HEK293 (cell line): ENCODE data around the gene ADAM8.
A peak's percentile ranks its signal among the peaks of the same experiment; 100 is the strongest.

ENCODE experiments used
- GLIS2 ChIP-seq: fragments of 450-650 bp; formaldehyde crosslinking; IDR thresholded peaks from 2 replicates; pipeline ENCODE4 v1.5.1; 2016; ENCODE audit warnings: missing biosample characterization, missing genetic modification characterization
- HOXA7 ChIP-seq: sonication (generic); formaldehyde crosslinking; IDR thresholded peaks from 2 replicates; pipeline ENCODE4 v1.8.1; 2022; ENCODE audit warnings: missing genetic modification reagents, borderline replicate concordance
- MEIS1 ChIP-seq: sonication (generic); formaldehyde crosslinking; IDR thresholded peaks from 2 replicates; pipeline ENCODE4 v1.8.1; 2022; ENCODE audit warnings: missing genetic modification reagents, mild to moderate bottlenecking, borderline replicate concordance
- YY1 ChIP-seq: fragments of 450-650 bp; formaldehyde crosslinking; IDR thresholded peaks from 2 replicates; pipeline ENCODE4 v1.5.1; 2018; ENCODE audit warnings: missing biosample characterization, missing genetic modification characterization
- ZEB2 ChIP-seq: fragments of 450-650 bp; formaldehyde crosslinking; IDR thresholded peaks from 2 replicates; pipeline ENCODE4 v1.5.1; 2016; ENCODE audit warnings: missing biosample characterization, missing genetic modification characterization
- ZNF335 ChIP-seq: fragments of 450-650 bp; formaldehyde crosslinking; conservative IDR thresholded peaks from 2 replicates; pipeline ENCODE4 v1.5.1; 2016; ENCODE audit warnings: missing biosample characterization, missing genetic modification characterization
- ZNF37A ChIP-seq: fragments of 450-650 bp; IDR thresholded peaks from 2 replicates; pipeline ENCODE4 v1.5.1; 2018; ENCODE audit warnings: missing biosample characterization, missing genetic modification characterization
- ZNF830 ChIP-seq: fragments of 450-650 bp; IDR thresholded peaks from 2 replicates; pipeline ENCODE4 v1.5.0; 2018; ENCODE audit warnings: missing biosample characterization, missing genetic modification characterization, low read depth, mild to moderate bottlenecking, moderate library complexity
- TF ChIP-seq, protein P1 (sequence below): fragments of 450-650 bp; formaldehyde crosslinking; IDR thresholded peaks from 2 replicates; pipeline ENCODE4 v1.5.1; 2016; ENCODE audit warnings: missing biosample characterization, missing genetic modification characterization
- TF ChIP-seq, protein P2 (sequence below): fragments of 450-650 bp; formaldehyde crosslinking; IDR thresholded peaks from 2 replicates; pipeline ENCODE4 v1.5.1; 2016; ENCODE audit warnings: missing biosample characterization, missing genetic modification characterization
- TF ChIP-seq, protein P3 (sequence below): fragments of 450-650 bp; formaldehyde crosslinking; optimal IDR thresholded peaks from 2 replicates; pipeline ENCODE3; 2016; ENCODE audit warnings: missing biosample characterization, mild to moderate bottlenecking, missing genetic modification characterization
- TF ChIP-seq, protein P4 (sequence below): fragments of 450-650 bp; formaldehyde crosslinking; IDR thresholded peaks from 2 replicates; pipeline ENCODE4 v1.5.1; 2016; ENCODE audit warnings: missing biosample characterization, missing genetic modification characterization
- TF ChIP-seq, protein P5 (sequence below): fragments of 450-650 bp; formaldehyde crosslinking; IDR thresholded peaks from 2 replicates; pipeline ENCODE4 v1.5.1; 2016; ENCODE audit warnings: missing biosample characterization, missing genetic modification characterization

DNA sequence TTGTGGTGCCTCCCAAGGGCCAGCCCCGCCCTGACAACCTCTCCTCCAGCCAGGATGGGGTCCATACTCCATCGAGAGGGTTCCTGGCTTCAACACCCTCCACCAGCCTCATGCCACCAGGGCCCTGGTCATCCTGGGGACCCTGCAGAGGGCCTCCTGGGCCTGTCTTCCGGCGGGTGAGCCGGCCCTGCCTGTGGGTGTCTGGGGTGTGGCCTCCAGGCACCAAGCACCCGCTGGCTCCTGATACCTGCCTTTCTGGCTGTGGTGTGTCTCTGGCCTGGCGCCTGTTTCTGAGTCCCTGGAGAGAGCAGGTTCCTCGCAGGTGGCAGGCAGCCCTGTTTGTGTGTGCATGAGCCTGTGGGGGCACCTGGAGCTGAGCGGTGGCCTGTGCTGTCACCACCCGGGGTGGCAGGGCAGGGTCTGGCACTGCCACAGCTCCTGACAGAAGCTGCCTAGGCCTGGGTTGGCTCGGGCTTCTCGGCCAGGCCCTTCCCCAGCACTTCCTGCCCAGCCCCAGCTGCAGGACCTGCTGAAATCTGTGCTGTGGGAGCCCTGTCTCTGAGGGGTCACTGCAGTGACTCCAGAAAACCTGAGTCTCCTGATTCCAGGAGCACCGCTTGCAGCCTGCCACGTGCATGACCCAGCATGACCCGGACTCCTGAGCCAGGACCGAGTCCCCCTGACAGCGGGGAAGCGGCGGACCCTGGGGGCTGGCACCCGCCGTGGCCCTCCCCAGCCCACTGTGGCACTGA is 18.4 kb downstream of the ADAM8 start:
- TF ChIP-seq ZEB2 (tag by site-specific recombination), result no peak
- TF ChIP-seq ZNF830 (tag by site-specific recombination), result no peak
- TF ChIP-seq, protein P1, sequence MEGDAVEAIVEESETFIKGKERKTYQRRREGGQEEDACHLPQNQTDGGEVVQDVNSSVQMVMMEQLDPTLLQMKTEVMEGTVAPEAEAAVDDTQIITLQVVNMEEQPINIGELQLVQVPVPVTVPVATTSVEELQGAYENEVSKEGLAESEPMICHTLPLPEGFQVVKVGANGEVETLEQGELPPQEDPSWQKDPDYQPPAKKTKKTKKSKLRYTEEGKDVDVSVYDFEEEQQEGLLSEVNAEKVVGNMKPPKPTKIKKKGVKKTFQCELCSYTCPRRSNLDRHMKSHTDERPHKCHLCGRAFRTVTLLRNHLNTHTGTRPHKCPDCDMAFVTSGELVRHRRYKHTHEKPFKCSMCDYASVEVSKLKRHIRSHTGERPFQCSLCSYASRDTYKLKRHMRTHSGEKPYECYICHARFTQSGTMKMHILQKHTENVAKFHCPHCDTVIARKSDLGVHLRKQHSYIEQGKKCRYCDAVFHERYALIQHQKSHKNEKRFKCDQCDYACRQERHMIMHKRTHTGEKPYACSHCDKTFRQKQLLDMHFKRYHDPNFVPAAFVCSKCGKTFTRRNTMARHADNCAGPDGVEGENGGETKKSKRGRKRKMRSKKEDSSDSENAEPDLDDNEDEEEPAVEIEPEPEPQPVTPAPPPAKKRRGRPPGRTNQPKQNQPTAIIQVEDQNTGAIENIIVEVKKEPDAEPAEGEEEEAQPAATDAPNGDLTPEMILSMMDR (tag by site-specific recombination), result no peak
- TF ChIP-seq GLIS2 (tag by site-specific recombination), result 0 out of 2 replicates have a peak, but pooled peaks have one; percentile 26
- TF ChIP-seq, protein P2, sequence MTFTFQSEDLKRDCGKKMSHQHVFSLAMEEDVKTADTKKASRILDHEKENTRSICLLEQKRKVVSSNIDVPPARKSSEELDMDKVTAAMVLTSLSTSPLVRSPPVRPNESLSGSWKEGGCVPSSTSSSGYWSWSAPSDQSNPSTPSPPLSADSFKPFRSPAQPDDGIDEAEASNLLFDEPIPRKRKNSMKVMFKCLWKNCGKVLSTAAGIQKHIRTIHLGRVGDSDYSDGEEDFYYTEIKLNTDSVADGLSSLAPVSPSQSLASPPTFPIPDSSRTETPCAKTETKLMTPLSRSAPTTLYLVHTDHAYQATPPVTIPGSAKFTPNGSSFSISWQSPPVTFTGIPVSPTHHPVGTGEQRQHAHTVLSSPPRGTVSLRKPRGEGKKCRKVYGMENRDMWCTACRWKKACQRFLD, result no peak
- TF ChIP-seq HOXA7 (CRISPR knock-in tag), result no peak
- TF ChIP-seq, protein P3, sequence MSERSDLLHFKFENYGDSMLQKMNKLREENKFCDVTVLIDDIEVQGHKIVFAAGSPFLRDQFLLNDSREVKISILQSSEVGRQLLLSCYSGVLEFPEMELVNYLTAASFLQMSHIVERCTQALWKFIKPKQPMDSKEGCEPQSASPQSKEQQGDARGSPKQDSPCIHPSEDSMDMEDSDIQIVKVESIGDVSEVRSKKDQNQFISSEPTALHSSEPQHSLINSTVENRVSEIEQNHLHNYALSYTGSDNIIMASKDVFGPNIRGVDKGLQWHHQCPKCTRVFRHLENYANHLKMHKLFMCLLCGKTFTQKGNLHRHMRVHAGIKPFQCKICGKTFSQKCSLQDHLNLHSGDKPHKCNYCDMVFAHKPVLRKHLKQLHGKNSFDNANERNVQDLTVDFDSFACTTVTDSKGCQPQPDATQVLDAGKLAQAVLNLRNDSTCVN (tag by site-specific recombination), result no peak
- TF ChIP-seq, protein P4, sequence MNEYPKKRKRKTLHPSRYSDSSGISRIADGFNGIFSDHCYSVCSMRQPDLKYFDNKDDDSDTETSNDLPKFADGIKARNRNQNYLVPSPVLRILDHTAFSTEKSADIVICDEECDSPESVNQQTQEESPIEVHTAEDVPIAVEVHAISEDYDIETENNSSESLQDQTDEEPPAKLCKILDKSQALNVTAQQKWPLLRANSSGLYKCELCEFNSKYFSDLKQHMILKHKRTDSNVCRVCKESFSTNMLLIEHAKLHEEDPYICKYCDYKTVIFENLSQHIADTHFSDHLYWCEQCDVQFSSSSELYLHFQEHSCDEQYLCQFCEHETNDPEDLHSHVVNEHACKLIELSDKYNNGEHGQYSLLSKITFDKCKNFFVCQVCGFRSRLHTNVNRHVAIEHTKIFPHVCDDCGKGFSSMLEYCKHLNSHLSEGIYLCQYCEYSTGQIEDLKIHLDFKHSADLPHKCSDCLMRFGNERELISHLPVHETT (tag by site-specific recombination), result no peak
- TF ChIP-seq, protein P5, sequence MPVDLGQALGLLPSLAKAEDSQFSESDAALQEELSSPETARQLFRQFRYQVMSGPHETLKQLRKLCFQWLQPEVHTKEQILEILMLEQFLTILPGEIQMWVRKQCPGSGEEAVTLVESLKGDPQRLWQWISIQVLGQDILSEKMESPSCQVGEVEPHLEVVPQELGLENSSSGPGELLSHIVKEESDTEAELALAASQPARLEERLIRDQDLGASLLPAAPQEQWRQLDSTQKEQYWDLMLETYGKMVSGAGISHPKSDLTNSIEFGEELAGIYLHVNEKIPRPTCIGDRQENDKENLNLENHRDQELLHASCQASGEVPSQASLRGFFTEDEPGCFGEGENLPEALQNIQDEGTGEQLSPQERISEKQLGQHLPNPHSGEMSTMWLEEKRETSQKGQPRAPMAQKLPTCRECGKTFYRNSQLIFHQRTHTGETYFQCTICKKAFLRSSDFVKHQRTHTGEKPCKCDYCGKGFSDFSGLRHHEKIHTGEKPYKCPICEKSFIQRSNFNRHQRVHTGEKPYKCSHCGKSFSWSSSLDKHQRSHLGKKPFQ (tag by site-specific recombination), result no peak
- no peak for TF ChIP-seq ZNF37A (tag by site-specific recombination)
- no peak for TF ChIP-seq YY1 (tag by site-specific recombination)
- TF ChIP-seq ZNF335 (tag by site-specific recombination), result peak; percentile 54
- TF ChIP-seq MEIS1 (CRISPR knock-in tag), result no peak
